IMR-90 (cell line): Measurements from ENCODE around the gene CCN5. TPM values are rescaled to one million over a fixed set of nuclear protein-coding genes. Genes with fewer than 3 reads are reported as not detected.
A peak's percentile ranks its signal among the peaks of the same experiment; 100 is the strongest.

Source experiments
- ATAC-seq: fragments of 200-7000 bp; cut with Tn5 transposase; 2 replicates; pipeline ENCODE4 v1.9.1; 2020; ENCODE audit warnings: low read depth, mild to moderate bottlenecking, moderate library complexity
- BruUV-seq: library from RNA; stranded (reverse); fragments of 400-500 nt; replicated peaks from 2 replicates; lab custom pipeline; 2021; lab: Mats Ljungman, UMichigan
- CTCF ChIA-PET: fragments of 300-600 bp; formaldehyde crosslinking; extraction: SDS; loops from one replicate; lab custom pipeline; 2021; ENCODE audit warnings: antibody characterized with exemption; lab: Yijun Ruan, JAX
- POLR2A ChIA-PET: fragments of 300-600 bp; sonication (Branson Sonifier 250); formaldehyde crosslinking; loops from one replicate; lab custom pipeline; 2022; ENCODE audit warnings: antibody characterized with exemption; ENCODE audit not compliant: unreplicated experiment; lab: Charles Lee
- DNase-seq: peaks from one replicate; pipeline ENCODE4 v3.0.0; 2013
- H2AFZ ChIP-seq: replicated peaks from 2 replicates; pipeline ENCODE3; 2013; ENCODE audit warnings: low read length, mild to moderate bottlenecking; ENCODE audit not compliant: poor library complexity
- H2AK5ac ChIP-seq: 2 replicates; pipeline ENCODE4 v1.6.1; 2013; ENCODE audit warnings: low read depth, low read length, inconsistent platforms
- H2AK9ac ChIP-seq: replicated peaks from 2 replicates; pipeline ENCODE3; 2013; ENCODE audit warnings: mild to moderate bottlenecking, low read depth, low read length, moderate library complexity; ENCODE audit not compliant: poor library complexity
- H2BK120ac ChIP-seq: 2 replicates; pipeline ENCODE4 v1.6.1; 2013; ENCODE audit warnings: low read depth, low read length, inconsistent platforms
- H2BK15ac ChIP-seq: 3 replicates; pipeline ENCODE4 v1.6.1; 2013; ENCODE audit warnings: low read depth, low read length, inconsistent platforms
- H2BK20ac ChIP-seq: 2 replicates; pipeline ENCODE4 v1.6.1; 2013; ENCODE audit warnings: low read depth, mild to moderate bottlenecking, inconsistent platforms, low read length, moderate library complexity
- H2BK5ac ChIP-seq: 2 replicates; pipeline ENCODE4 v1.6.1; 2013; ENCODE audit warnings: mild to moderate bottlenecking, low read depth, low read length, inconsistent platforms; ENCODE audit not compliant: poor library complexity, severe bottlenecking
- H3K14ac ChIP-seq: replicated peaks from 2 replicates; pipeline ENCODE4 v1.6.1; 2013; ENCODE audit warnings: low read depth, low read length, inconsistent platforms
- H3K18ac ChIP-seq: 2 replicates; pipeline ENCODE4 v1.6.1; 2013; ENCODE audit warnings: low read depth, low read length, control low read depth
- H3K23ac ChIP-seq: 2 replicates; pipeline ENCODE4 v1.6.1; 2013; ENCODE audit warnings: low read depth, low read length, inconsistent platforms
- H3K27ac ChIP-seq: 2 replicates; pipeline ENCODE4 v1.5.1; 2013; ENCODE audit warnings: mild to moderate bottlenecking, control low read depth, low read length; ENCODE audit not compliant: insufficient read depth
- H3K27me3 ChIP-seq: 2 replicates; pipeline ENCODE4 v1.6.1; 2013; ENCODE audit warnings: low read length; ENCODE audit not compliant: control insufficient read depth, insufficient read depth
- H3K36me3 ChIP-seq: 2 replicates; pipeline ENCODE4 v1.6.1; 2013; ENCODE audit warnings: low read length, mixed read lengths; ENCODE audit not compliant: control insufficient read depth, insufficient read depth
- H3K4ac ChIP-seq: 2 replicates; pipeline ENCODE4 v1.6.1; 2013; ENCODE audit warnings: low read depth, low read length, inconsistent platforms
- H3K4me1 ChIP-seq: 2 replicates; pipeline ENCODE4 v1.6.1; 2013; ENCODE audit warnings: low read length, mixed read lengths; ENCODE audit not compliant: control insufficient read depth, insufficient read depth
- H3K4me2 ChIP-seq: 2 replicates; pipeline ENCODE4 v1.6.1; 2013; ENCODE audit warnings: low read depth, mild to moderate bottlenecking, control low read depth, low read length, moderate library complexity
- H3K4me3 ChIP-seq: 2 replicates; pipeline ENCODE4 v1.5.1; 2013; ENCODE audit warnings: low read depth, mild to moderate bottlenecking, control low read depth, low read length, moderate library complexity; ENCODE audit not compliant: insufficient read depth
- H3K56ac ChIP-seq: 2 replicates; pipeline ENCODE4 v1.6.1; 2013; ENCODE audit warnings: low read length, inconsistent platforms; ENCODE audit not compliant: insufficient read depth; ENCODE audit errors: extremely low read depth
- H3K79me1 ChIP-seq, 2 experiments: 2 replicates each; pipeline ENCODE4 v1.6.1; 2013; ENCODE audit warnings: low read length in 2 of 2, inconsistent platforms in 1 of 2, low read depth in 1 of 2
- H3K9ac ChIP-seq: 2 replicates; pipeline ENCODE4 v1.6.1; 2013; ENCODE audit warnings: low read depth, low read length, control low read depth
- H3K9me1 ChIP-seq: 2 replicates; pipeline ENCODE4 v1.6.1; 2013; ENCODE audit warnings: low read length, inconsistent platforms; ENCODE audit not compliant: insufficient read depth
- H3K9me3 ChIP-seq: 2 replicates; pipeline ENCODE4 v1.6.1; 2013; ENCODE audit warnings: low read length; ENCODE audit not compliant: control insufficient read depth, insufficient read depth
- H4K20me1 ChIP-seq: 2 replicates; pipeline ENCODE4 v1.6.1; 2013; ENCODE audit warnings: low read length, inconsistent platforms; ENCODE audit not compliant: insufficient read depth
- H4K5ac ChIP-seq: 2 replicates; pipeline ENCODE4 v1.6.1; 2013; ENCODE audit warnings: mild to moderate bottlenecking, low read depth, low read length, control low read depth
- H4K8ac ChIP-seq, 2 experiments: 2 replicates each; pipeline ENCODE4 v1.6.1; 2013; ENCODE audit warnings: low read depth in 2 of 2, low read length in 2 of 2, control low read depth in 1 of 2, inconsistent platforms in 1 of 2
- H4K91ac ChIP-seq: 2 replicates; pipeline ENCODE4 v1.6.1; 2013; ENCODE audit warnings: low read depth, low read length, inconsistent platforms; ENCODE audit not compliant: insufficient read depth
- BHLHE40 ChIP-seq: fragments of 150-350 bp; IDR thresholded peaks from 2 replicates; pipeline ENCODE4 v1.6.1; 2016; ENCODE audit warnings: mild to moderate bottlenecking, low read depth, low read length
- CEBPB ChIP-seq: IDR thresholded peaks from 2 replicates; pipeline ENCODE4 v1.6.1; 2012; ENCODE audit warnings: low read depth, low read length, improper control_type of control experiment
- CHD1 ChIP-seq: IDR thresholded peaks from 2 replicates; pipeline ENCODE4 v1.6.1; 2012; ENCODE audit warnings: low read depth, low read length, improper control_type of control experiment
- FOS ChIP-seq: fragments of 150-350 bp; IDR thresholded peaks from 2 replicates; pipeline ENCODE4 v1.6.1; 2016; ENCODE audit warnings: low read depth, low read length
- MAFK ChIP-seq: IDR thresholded peaks from 2 replicates; pipeline ENCODE4 v1.6.1; 2012; ENCODE audit warnings: low read depth, low read length, improper control_type of control experiment
- MAZ ChIP-seq: IDR thresholded peaks from 2 replicates; pipeline ENCODE4 v1.6.1; 2012; ENCODE audit warnings: low read depth, mild to moderate bottlenecking, low read length, improper control_type of control experiment, moderate library complexity, borderline replicate concordance
- MXI1 ChIP-seq: IDR thresholded peaks from 2 replicates; pipeline ENCODE4 v1.6.1; 2012; ENCODE audit warnings: low read depth, mild to moderate bottlenecking, low read length, moderate library complexity, borderline replicate concordance
- NFE2L2 ChIP-seq: fragments of 150-350 bp; IDR thresholded peaks from 2 replicates; pipeline ENCODE4 v1.6.1; 2016; ENCODE audit warnings: low read depth, mild to moderate bottlenecking, low read length
- POLR2A ChIP-seq: IDR thresholded peaks from 2 replicates; pipeline ENCODE4 v1.6.1; 2012; ENCODE audit warnings: mild to moderate bottlenecking, low read depth, low read length
- RAD21 ChIP-seq: IDR thresholded peaks from 2 replicates; pipeline ENCODE4 v1.6.1; 2012; ENCODE audit warnings: low read length, improper control_type of control experiment
- RCOR1 ChIP-seq: IDR thresholded peaks from 2 replicates; pipeline ENCODE4 v1.6.1; 2012; ENCODE audit warnings: mild to moderate bottlenecking, low read length, improper control_type of control experiment; ENCODE audit not compliant: insufficient replicate concordance
- RFX5 ChIP-seq: IDR thresholded peaks from 2 replicates; pipeline ENCODE4 v1.8.0; 2012; ENCODE audit warnings: low read depth, mild to moderate bottlenecking, low read length, moderate library complexity
- SMC3 ChIP-seq: fragments of 150-350 bp; IDR thresholded peaks from 2 replicates; pipeline ENCODE4 v1.6.1; 2016; ENCODE audit warnings: low read depth, mild to moderate bottlenecking, antibody characterized with exemption, low read length, moderate library complexity
- WGBS, 2 experiments: methylation state at CpG; one replicate each; pipeline versions ENCODE4 v1.1.5 to v1.1.7; 2013; ENCODE audit warnings: missing lambda C conversion rate in 2 of 2; ENCODE audit not compliant: insufficient read length in 1 of 2; ENCODE audit errors: extremely low coverage in 2 of 2; 5-methylcytosine and 5-hydroxymethylcytosine counted together
- dilution Hi-C: fragments of 300-500 bp; cut with HindIII; formaldehyde crosslinking; loops from one replicate; pipeline ENCODE4 v1.14.3; 2018; ENCODE audit warnings: low sequenced_read_pairs; ENCODE audit not compliant: unreplicated experiment
- in situ Hi-C: fragments of 300-500 bp; cut with MboI; formaldehyde crosslinking; loops from 3 replicates; pipeline ENCODE4 v1.14.3; 2019; ENCODE audit warnings: low sequenced_read_pairs, inconsistent platforms, mixed read lengths
- intact Hi-C: fragments of 100-400 bp; cut with micrococcal nuclease; formaldehyde crosslinking; loops from 2 replicates; pipeline ENCODE4 v1.10.0; 2022
- polyA plus RNA-seq, 3 experiments: library from polyadenylated mRNA; depleted of rRNA; stranded (reverse); fragments of >200 nt; gene quantifications; 2 replicates each; pipeline ENCODE4 v1.2.3, GENCODE V29; 2012; ENCODE audit warnings: low replicate concordance in 1 of 3
- total RNA-seq: library from RNA; depleted of rRNA; stranded (reverse); fragments of >200 nt; gene quantifications from 2 replicates; pipeline ENCODE4 v1.2.3, GENCODE V29; 2012
- TF ChIP-seq, protein P1 (sequence below): fragments of 150-350 bp; IDR thresholded peaks from 2 replicates; pipeline ENCODE4 v1.6.1; 2016; ENCODE audit warnings: low read depth, mild to moderate bottlenecking, low read length, moderate library complexity, borderline replicate concordance
- TF ChIP-seq, protein P2 (sequence below): conservative IDR thresholded peaks from 2 replicates; pipeline ENCODE4 v1.5.1; 2012; ENCODE audit warnings: mild to moderate bottlenecking, low read depth, low read length, improper control_type of control experiment
- TF ChIP-seq, protein P3 (sequence below): fragments of 150-350 bp; IDR thresholded peaks from 2 replicates; pipeline ENCODE4 v1.6.1; 2017; ENCODE audit warnings: mild to moderate bottlenecking, antibody characterized with exemption, low read length, low read depth

Gene CCN5
- total and polyA plus RNA-seq, 2 of the 4 experiments (the other 2 are of a cell fraction): not detected

DNA sequence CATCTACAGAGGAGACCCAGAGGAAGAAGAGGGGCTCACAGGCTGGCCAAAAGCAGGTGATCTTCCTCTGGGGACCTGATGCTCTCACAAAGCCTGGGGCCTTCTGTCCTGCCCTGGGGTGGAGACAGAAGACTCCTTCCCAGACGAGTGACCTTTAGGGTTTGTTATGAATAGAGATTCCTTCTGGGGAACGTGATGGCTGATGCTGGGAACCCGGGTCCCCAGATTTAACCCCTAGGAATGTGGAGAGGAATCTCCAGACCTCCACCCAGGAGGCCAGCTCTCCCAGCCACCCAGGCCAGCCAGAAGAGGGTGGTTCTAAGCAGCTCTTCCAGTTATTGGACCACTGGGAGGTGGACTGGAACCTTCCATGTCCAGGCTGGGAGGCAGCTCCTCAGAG lies 16.8 kb upstream of the CCN5 start:
- Histone ChIP-seq H3K27me3 (no peaks in the 10 kb centered on the region), H2AFZ (no peak overlapping the region)

More for the DNA sequence above, 16.8 kb upstream of the CCN5 start:
- Histone ChIP-seq H3K4me1 (peaks cover 42% of the 10 kb centered on the region), H3K4me2 (no peak overlapping the region), H4K91ac (peak overlapping the region; percentile 66; the same call in 1 of the 2 replicates), H3K79me1 (no peaks in the 10 kb centered on the region), H4K20me1 (no peaks in the 10 kb centered on the region), H3K9me1 (peaks cover 12% of the 10 kb centered on the region), H4K8ac (peak overlapping the region in 1 of 2 experiments; percentile 43; a peak in 1 of 4 replicates), H3K27ac (peak overlapping the region; percentile 6; the same call in 1 of the 2 replicates), H2BK15ac (peak overlapping the region; percentile 86; the same call in 2 of the 3 replicates), H4K5ac (peak overlapping the region; percentile 43; the same call in 1 of the 2 replicates), H3K56ac (no peak overlapping the region), H2BK20ac (peak overlapping the region; percentile 48), H2BK120ac (no peak overlapping the region), H2AK5ac (peak overlapping the region; percentile 66; the same call in 1 of the 2 replicates), H3K14ac (no peak overlapping the region), H3K23ac (no peak overlapping the region), H3K9ac (no peak overlapping the region), H2AK9ac (no peak overlapping the region), H3K36me3 (no peaks in the 10 kb centered on the region), H2BK5ac (no peak overlapping the region), H3K9me3 (peaks cover 6% of the 10 kb centered on the region; the same call in 1 of the 2 replicates), H3K18ac (peak overlapping the region; percentile 7; the same call in 1 of the 2 replicates), H3K4ac (0 out of 2 replicates have a peak overlapping the region, but pooled peaks have one; percentile 2), H3K4me3 (no peak overlapping the region)
- ATAC-seq (peak; percentile 2; the same call in 1 of the 2 replicates), DNase-seq (no peak)
- ChIA-PET POLR2A (no interaction called here), CTCF (no interaction called here)
- no TSS peak for BruUV-seq
- intact Hi-C loops: loop anchor here (10.0 kb wide), 1 partner anchor 1076 kb away; no protein-coding TSS in a partner anchor
- in situ Hi-C loops: no loop called here
- dilution Hi-C loops: no loop called here
- TF ChIP-seq, protein P1, sequence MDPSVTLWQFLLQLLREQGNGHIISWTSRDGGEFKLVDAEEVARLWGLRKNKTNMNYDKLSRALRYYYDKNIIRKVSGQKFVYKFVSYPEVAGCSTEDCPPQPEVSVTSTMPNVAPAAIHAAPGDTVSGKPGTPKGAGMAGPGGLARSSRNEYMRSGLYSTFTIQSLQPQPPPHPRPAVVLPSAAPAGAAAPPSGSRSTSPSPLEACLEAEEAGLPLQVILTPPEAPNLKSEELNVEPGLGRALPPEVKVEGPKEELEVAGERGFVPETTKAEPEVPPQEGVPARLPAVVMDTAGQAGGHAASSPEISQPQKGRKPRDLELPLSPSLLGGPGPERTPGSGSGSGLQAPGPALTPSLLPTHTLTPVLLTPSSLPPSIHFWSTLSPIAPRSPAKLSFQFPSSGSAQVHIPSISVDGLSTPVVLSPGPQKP: no peak
- TF ChIP-seq BHLHE40 (no peak), MXI1 (no peak), FOS (no peak), POLR2A (no peak), RCOR1 (no peak), RFX5 (no peak), CEBPB (no peak), NFE2L2 (no peak), RAD21 (no peak), MAZ (no peak), CHD1 (no peak), MAFK (no peak), SMC3 (no peak)
- TF ChIP-seq, protein P2, sequence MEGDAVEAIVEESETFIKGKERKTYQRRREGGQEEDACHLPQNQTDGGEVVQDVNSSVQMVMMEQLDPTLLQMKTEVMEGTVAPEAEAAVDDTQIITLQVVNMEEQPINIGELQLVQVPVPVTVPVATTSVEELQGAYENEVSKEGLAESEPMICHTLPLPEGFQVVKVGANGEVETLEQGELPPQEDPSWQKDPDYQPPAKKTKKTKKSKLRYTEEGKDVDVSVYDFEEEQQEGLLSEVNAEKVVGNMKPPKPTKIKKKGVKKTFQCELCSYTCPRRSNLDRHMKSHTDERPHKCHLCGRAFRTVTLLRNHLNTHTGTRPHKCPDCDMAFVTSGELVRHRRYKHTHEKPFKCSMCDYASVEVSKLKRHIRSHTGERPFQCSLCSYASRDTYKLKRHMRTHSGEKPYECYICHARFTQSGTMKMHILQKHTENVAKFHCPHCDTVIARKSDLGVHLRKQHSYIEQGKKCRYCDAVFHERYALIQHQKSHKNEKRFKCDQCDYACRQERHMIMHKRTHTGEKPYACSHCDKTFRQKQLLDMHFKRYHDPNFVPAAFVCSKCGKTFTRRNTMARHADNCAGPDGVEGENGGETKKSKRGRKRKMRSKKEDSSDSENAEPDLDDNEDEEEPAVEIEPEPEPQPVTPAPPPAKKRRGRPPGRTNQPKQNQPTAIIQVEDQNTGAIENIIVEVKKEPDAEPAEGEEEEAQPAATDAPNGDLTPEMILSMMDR: no peak
- TF ChIP-seq, protein P3, sequence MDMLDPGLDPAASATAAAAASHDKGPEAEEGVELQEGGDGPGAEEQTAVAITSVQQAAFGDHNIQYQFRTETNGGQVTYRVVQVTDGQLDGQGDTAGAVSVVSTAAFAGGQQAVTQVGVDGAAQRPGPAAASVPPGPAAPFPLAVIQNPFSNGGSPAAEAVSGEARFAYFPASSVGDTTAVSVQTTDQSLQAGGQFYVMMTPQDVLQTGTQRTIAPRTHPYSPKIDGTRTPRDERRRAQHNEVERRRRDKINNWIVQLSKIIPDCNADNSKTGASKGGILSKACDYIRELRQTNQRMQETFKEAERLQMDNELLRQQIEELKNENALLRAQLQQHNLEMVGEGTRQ: no peak
- no CpG with 5 or more reads among the region's 3 CpGs for WGBS, 2 experiments
